ENCODE data around the gene TENM3. TPM values are rescaled to one million over a fixed set of nuclear protein-coding genes. Genes with fewer than 3 reads are reported as not detected.

TENM3 gene
- total and polyA plus RNA-seq, 2 donors (not counting 3 experiments of a cell fraction or from before 2014, with no cell fraction given), result 3.2 to 6.2 TPM

GRCh38 chr4:182447767-182448280 lies 204.6 kb downstream of the TENM3 start:
- H3K9ac ChIP-seq (replicated peaks; ENCODE audit: extremely low read depth, insufficient read depth, low read length), result no peak overlapping the region
- no peaks in the 10 kb centered on the region for H4K20me1 ChIP-seq (replicated peaks; ENCODE audit: control insufficient read depth, extremely low read depth, insufficient read depth, low read length)
- H3K4me1 ChIP-seq (ENCODE audit: control insufficient read depth, extremely low read depth, insufficient read depth, low read length), result peaks cover 11% of the 10 kb centered on the region
- POLR2A ChIA-PET, result no interaction called here
- H3K79me2 ChIP-seq (ENCODE audit: control insufficient read depth, insufficient read depth, low read length), result no peaks in the 10 kb centered on the region
- dilution Hi-C loops (cut with MboI; ENCODE audit: extremely low pct_ligation_motif_present, low sequenced_read_pairs) (no loop called here), intact Hi-C loops (cut with micrococcal nuclease) (loop anchor here (1.0 to 5.0 kb wide), 4 partner anchors 305 to 469 kb away; partner anchors contain the start of gene DCTD)
- H2AFZ ChIP-seq (ENCODE audit: low read depth, low read length), result peak overlapping the region; percentile 73
- DNase-seq (ENCODE audit: low read depth, low spot score), result peak; percentile 7
- no peak overlapping the region for H3K27ac ChIP-seq (ENCODE audit: insufficient read depth, low read depth, low read length)
- no peak for FAIRE-seq
- CTCF ChIA-PET, result interaction anchor here (1.0 kb wide), 1 partner anchor 358 kb away, joined by 4 read pairs; no protein-coding TSS in a partner anchor
- H3K27me3 ChIP-seq (ENCODE audit: control insufficient read depth in 2 of 2, insufficient read depth in 2 of 2, low read length in 2 of 2), result peaks cover 31 to 55% of the 10 kb centered on the region in 2 experiments
- BruUV-seq (replicated peaks), result no TSS peak
- no peaks in the 10 kb centered on the region for H3K9me1 ChIP-seq (replicated peaks; ENCODE audit: control insufficient read depth, extremely low read depth, insufficient read depth, low read length)
- no peaks in the 10 kb centered on the region for H3K9me3 ChIP-seq (replicated peaks; ENCODE audit: control insufficient read depth, insufficient read depth, low read length)
- H3K4me2 ChIP-seq (ENCODE audit: insufficient read depth, low read length), result peak overlapping the region; percentile 58
- no peaks in the 10 kb centered on the region for H3K36me3 ChIP-seq (ENCODE audit: control insufficient read depth in 2 of 2, extremely low read depth in 1 of 2, insufficient read depth in 2 of 2, low read length in 2 of 2)
- TF ChIP-seq EZH2 (IDR thresholded peaks at IDR 0.05; ENCODE audit: borderline replicate concordance, low read depth, low read length, severe bottlenecking) (peak; percentile 38), JUN (IDR thresholded peaks at IDR 0.05; ENCODE audit: borderline replicate concordance, insufficient read depth, insufficient read length, low read depth) (no peak)
- peak overlapping the region; percentile 31 to 47 (median 40) for H3K4me3 ChIP-seq (replicated peaks in 1 of 3; ENCODE audit: insufficient read depth in 1 of 3, low read depth in 1 of 3, low read length in 3 of 3)

GRCh38 chr4:182448281-182449151 lies 205.3 kb downstream of the TENM3 start:
- peaks cover 11% of the 10 kb centered on the region for H3K4me1 ChIP-seq (ENCODE audit: control insufficient read depth, extremely low read depth, insufficient read depth, low read length)
- DNase-seq (ENCODE audit: low read depth, low spot score) (peak; percentile 87), FAIRE-seq (peak; percentile 63)
- peak overlapping the region; percentile 73 for H2AFZ ChIP-seq (ENCODE audit: low read depth, low read length)
- H3K36me3 ChIP-seq (ENCODE audit: control insufficient read depth in 2 of 2, extremely low read depth in 1 of 2, insufficient read depth in 2 of 2, low read length in 2 of 2), result no peaks in the 10 kb centered on the region
- no peak overlapping the region for H3K9ac ChIP-seq (replicated peaks; ENCODE audit: extremely low read depth, insufficient read depth, low read length)
- no TSS peak for BruUV-seq (replicated peaks)
- peaks cover 31 to 55% of the 10 kb centered on the region in 2 experiments for H3K27me3 ChIP-seq (ENCODE audit: control insufficient read depth in 2 of 2, insufficient read depth in 2 of 2, low read length in 2 of 2)
- POLR2A ChIA-PET, result no interaction called here
- TF ChIP-seq EZH2 (IDR thresholded peaks at IDR 0.05; ENCODE audit: borderline replicate concordance, low read depth, low read length, severe bottlenecking), result peak; percentile 55
- no peak for TF ChIP-seq MAX (IDR thresholded peaks at IDR 0.05; ENCODE audit: insufficient read depth, insufficient read length)
- no peak for TF ChIP-seq POLR2AphosphoS5 (IDR thresholded peaks at IDR 0.05; ENCODE audit: insufficient read depth, low read depth, low read length)
- no peak for TF ChIP-seq MYC (IDR thresholded peaks at IDR 0.05; ENCODE audit: low read depth, low read length)
- H3K4me3 ChIP-seq (replicated peaks in 1 of 3; ENCODE audit: insufficient read depth in 1 of 3, low read depth in 1 of 3, low read length in 3 of 3), result peak overlapping the region; percentile 31 to 47 (median 40)
- no peak overlapping the region for H3K27ac ChIP-seq (ENCODE audit: insufficient read depth, low read depth, low read length)
- H3K9me3 ChIP-seq (replicated peaks; ENCODE audit: control insufficient read depth, insufficient read depth, low read length), result no peaks in the 10 kb centered on the region
- H3K79me2 ChIP-seq (ENCODE audit: control insufficient read depth, insufficient read depth, low read length), result no peaks in the 10 kb centered on the region
- H3K9me1 ChIP-seq (replicated peaks; ENCODE audit: control insufficient read depth, extremely low read depth, insufficient read depth, low read length), result no peaks in the 10 kb centered on the region
- CTCF ChIA-PET, result interaction anchor here (1.0 kb wide), 1 partner anchor 357 kb away, joined by 4 read pairs; no protein-coding TSS in a partner anchor
- no peaks in the 10 kb centered on the region for H4K20me1 ChIP-seq (replicated peaks; ENCODE audit: control insufficient read depth, extremely low read depth, insufficient read depth, low read length)
- peak overlapping the region; percentile 58 for H3K4me2 ChIP-seq (ENCODE audit: insufficient read depth, low read length)
- intact Hi-C loops (cut with micrococcal nuclease) (loop anchor here (1.0 to 5.0 kb wide), 4 partner anchors 304 to 469 kb away; partner anchors contain the start of gene DCTD), dilution Hi-C loops (cut with MboI; ENCODE audit: extremely low pct_ligation_motif_present, low sequenced_read_pairs) (no loop called here)
